ENCODE results near the gene ZBTB44. TPM values are rescaled to one million over a fixed set of nuclear protein-coding genes. Genes with fewer than 3 reads are reported as not detected.

The ZBTB44 gene, protein sequence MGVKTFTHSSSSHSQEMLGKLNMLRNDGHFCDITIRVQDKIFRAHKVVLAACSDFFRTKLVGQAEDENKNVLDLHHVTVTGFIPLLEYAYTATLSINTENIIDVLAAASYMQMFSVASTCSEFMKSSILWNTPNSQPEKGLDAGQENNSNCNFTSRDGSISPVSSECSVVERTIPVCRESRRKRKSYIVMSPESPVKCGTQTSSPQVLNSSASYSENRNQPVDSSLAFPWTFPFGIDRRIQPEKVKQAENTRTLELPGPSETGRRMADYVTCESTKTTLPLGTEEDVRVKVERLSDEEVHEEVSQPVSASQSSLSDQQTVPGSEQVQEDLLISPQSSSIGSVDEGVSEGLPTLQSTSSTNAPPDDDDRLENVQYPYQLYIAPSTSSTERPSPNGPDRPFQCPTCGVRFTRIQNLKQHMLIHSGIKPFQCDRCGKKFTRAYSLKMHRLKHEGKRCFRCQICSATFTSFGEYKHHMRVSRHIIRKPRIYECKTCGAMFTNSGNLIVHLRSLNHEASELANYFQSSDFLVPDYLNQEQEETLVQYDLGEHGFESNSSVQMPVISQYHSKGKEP
- 40.9 and 42.5 TPM in 2 replicates for total RNA-seq
- long read RNA-seq, full-length matches to known transcripts, result 1 of 17 reads
- long read RNA-seq, partial matches to known transcripts, result 0 of 17 reads
- long read RNA-seq, other reads (novel, unspliced or antisense), result 16 of 17 reads

DNA sequence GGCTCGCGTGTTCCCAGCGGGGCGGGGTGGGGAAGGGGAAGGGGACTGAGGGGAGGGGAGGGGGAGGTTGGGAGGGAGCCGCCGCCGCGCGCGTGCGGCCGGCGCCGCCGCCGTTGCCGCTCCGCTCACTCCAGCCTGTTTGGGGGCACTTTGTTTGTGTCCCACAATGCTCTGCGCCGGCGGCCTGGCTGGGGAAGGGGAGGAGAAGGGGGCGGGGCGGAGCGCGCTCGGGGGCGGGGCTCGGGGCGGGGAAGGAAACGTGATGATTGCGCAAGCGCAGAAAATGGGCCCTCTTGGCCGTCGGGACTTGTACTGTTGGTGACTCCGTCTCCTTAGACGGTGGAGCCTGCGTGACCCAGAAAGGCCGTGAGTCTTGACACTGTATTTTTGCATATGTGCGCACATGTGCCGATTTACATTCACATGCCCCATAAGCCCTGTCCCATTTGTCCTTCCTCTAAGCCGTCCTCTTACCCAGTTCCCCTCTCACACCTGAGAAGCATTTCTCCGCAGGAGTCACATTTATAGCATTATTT, at the start of gene ZBTB44:
Gene ZBTB44 (minus strand): TSS at position 168 of the 536 bp plus-strand sequence. CDS start 53,044 bp downstream, outside the sequence.
- Mint-ChIP-seq H3K9me3 (ENCODE audit: low read depth) (no peaks in the 10 kb centered on the region), H3K27me3 (no peaks in the 10 kb centered on the region), H3K4me1 (ENCODE audit: low read depth) (peaks cover 46% of the 10 kb centered on the region), H3K27ac (peak within 1 kb of the TSS; percentile 97), H3K36me3 (ENCODE audit: insufficient read depth) (no peaks in the 10 kb centered on the region), H3K4me3 (ENCODE audit: low read depth) (peak within 1 kb of the TSS; percentile 91)
- TF ChIP-seq, protein P1, sequence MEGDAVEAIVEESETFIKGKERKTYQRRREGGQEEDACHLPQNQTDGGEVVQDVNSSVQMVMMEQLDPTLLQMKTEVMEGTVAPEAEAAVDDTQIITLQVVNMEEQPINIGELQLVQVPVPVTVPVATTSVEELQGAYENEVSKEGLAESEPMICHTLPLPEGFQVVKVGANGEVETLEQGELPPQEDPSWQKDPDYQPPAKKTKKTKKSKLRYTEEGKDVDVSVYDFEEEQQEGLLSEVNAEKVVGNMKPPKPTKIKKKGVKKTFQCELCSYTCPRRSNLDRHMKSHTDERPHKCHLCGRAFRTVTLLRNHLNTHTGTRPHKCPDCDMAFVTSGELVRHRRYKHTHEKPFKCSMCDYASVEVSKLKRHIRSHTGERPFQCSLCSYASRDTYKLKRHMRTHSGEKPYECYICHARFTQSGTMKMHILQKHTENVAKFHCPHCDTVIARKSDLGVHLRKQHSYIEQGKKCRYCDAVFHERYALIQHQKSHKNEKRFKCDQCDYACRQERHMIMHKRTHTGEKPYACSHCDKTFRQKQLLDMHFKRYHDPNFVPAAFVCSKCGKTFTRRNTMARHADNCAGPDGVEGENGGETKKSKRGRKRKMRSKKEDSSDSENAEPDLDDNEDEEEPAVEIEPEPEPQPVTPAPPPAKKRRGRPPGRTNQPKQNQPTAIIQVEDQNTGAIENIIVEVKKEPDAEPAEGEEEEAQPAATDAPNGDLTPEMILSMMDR (IDR thresholded peaks at IDR 0.05; ENCODE audit: unreplicated experiment), result no peak
- DNase-seq (ENCODE audit: low spot score, unreplicated experiment), result peak; percentile 85

DNA sequence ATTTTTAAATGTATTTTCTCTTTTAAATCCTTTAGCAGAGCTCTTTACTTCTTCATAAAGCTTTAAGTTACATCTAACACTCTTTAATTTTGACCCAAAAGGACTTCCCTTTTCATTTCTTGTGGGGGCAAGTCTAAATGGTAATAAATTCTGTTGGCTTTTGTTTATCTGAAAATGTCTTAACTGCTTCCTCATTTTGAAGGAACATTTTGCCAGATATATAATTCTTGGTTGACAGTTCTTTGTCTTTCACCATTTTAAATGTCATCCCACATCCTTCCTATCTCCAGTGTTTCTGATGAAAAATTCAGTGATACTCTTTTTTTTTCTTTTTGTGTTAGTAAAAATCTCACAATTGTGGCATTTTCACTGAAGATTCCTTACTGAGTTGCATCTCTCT, 44.7 kb upstream of the ZBTB44 start:
- Mint-ChIP-seq H3K27ac (no peak overlapping the region), H3K27me3 (no peaks in the 10 kb centered on the region), H3K9me3 (ENCODE audit: low read depth) (peaks cover 15% of the 10 kb centered on the region), H3K4me1 (ENCODE audit: low read depth) (no peaks in the 10 kb centered on the region), H3K36me3 (ENCODE audit: insufficient read depth) (peaks cover 3% of the 10 kb centered on the region), H3K4me3 (ENCODE audit: low read depth) (no peak overlapping the region)
- TF ChIP-seq, protein P1 (IDR thresholded peaks at IDR 0.05; ENCODE audit: unreplicated experiment), result no peak
- DNase-seq (ENCODE audit: low spot score, unreplicated experiment), result no peak

DNA sequence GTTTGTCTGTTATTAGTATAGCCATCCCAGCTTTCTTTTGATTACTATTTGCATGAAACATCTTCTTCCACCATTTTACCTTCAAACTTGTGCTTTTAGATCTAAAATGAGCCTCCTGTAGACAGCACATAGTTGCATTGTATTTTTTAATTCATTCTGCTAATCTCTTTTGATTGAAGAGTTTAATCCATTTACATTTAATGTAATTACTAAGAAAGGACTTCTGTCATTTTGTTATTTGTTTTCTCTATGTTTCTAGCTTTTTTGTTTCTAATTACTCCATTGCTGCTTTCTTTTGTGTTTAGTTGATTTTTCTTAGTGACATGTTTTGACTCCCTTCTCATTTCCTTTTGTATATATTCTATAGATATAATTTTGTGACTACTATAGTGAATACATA, 43.7 kb upstream of the ZBTB44 start:
- no peak overlapping the region for H3K27ac Mint-ChIP-seq
- peaks cover 24% of the 10 kb centered on the region for H3K9me3 Mint-ChIP-seq (ENCODE audit: low read depth)
- H3K27me3 Mint-ChIP-seq, result no peaks in the 10 kb centered on the region
- DNase-seq (ENCODE audit: low spot score, unreplicated experiment), result no peak
- peaks cover 4% of the 10 kb centered on the region for H3K36me3 Mint-ChIP-seq (ENCODE audit: insufficient read depth)
- no peaks in the 10 kb centered on the region for H3K4me1 Mint-ChIP-seq (ENCODE audit: low read depth)
- H3K4me3 Mint-ChIP-seq (ENCODE audit: low read depth), result no peak overlapping the region
- TF ChIP-seq, protein P1 (IDR thresholded peaks at IDR 0.05; ENCODE audit: unreplicated experiment), result no peak

DNA sequence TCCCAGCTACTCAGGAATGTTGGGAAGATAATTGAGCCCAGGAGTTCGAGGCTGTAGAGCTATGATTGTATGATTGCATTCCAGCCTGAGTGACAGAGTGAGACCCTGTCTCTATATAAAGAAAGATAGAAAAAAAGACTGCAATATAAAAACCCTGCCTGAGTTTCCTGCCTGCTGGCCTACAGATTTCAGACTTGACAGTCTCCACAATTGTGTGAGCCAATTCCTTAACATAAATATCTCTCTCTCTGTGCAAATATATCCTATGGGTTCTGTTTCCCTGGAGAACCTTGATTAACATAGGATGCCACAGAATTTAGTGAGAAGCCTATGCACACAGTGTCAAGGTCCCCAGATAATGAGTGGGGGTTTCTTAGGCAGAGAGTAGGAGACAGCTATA, 32.5 kb upstream of the ZBTB44 start:
- Mint-ChIP-seq H3K9me3 (ENCODE audit: low read depth) (no peaks in the 10 kb centered on the region), H3K36me3 (ENCODE audit: insufficient read depth) (no peaks in the 10 kb centered on the region), H3K27me3 (no peaks in the 10 kb centered on the region), H3K4me3 (ENCODE audit: low read depth) (no peak overlapping the region), H3K4me1 (ENCODE audit: low read depth) (no peaks in the 10 kb centered on the region), H3K27ac (no peak overlapping the region)
- DNase-seq (ENCODE audit: low spot score, unreplicated experiment), result no peak
- TF ChIP-seq, protein P1 (IDR thresholded peaks at IDR 0.05; ENCODE audit: unreplicated experiment), result no peak

DNA sequence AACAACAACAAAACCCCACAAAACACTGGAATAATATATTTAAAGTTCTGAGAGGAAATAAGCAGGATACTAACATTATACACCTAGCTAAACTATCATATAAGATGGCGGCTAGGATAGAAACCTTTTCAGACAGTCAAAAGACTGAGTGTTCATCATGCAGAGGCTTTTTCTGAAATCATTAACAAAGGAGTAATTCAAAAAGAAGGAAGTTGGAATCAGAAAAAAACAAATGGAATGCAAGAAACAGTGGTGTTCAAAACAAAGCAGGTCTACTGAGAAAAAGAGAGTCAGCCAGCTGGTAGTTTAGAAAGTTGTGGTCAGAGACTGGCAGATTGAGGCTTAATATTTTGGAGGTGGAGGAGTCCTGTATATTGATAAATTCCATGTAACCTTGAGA, 30.1 kb upstream of the ZBTB44 start:
- Mint-ChIP-seq H3K27ac (no peak overlapping the region), H3K36me3 (ENCODE audit: insufficient read depth) (no peaks in the 10 kb centered on the region), H3K4me1 (ENCODE audit: low read depth) (no peaks in the 10 kb centered on the region), H3K27me3 (no peaks in the 10 kb centered on the region), H3K9me3 (ENCODE audit: low read depth) (peaks cover 10% of the 10 kb centered on the region), H3K4me3 (ENCODE audit: low read depth) (no peak overlapping the region)
- DNase-seq (ENCODE audit: low spot score, unreplicated experiment), result no peak
- TF ChIP-seq, protein P1 (IDR thresholded peaks at IDR 0.05; ENCODE audit: unreplicated experiment), result no peak
